Measurements from ENCODE around the gene PITX3.

GRCh38 chr10:102219370-102219769, 21.9 kb downstream of the PITX3 start:
- TF ChIP-seq SIN3A (IDR thresholded peaks at IDR 0.05; ENCODE audit: borderline replicate concordance, insufficient read depth, low read length) (no peak), REST (IDR thresholded peaks at IDR 0.05; ENCODE audit: insufficient read depth in 1 of 2, low read depth in 2 of 2, low read length in 2 of 2) (no peak), POLR2AphosphoS5 (IDR thresholded peaks at IDR 0.05; ENCODE audit: low read depth, low read length) (no peak), FOXP2 (optimal IDR thresholded peaks at IDR 0.05; ENCODE audit: borderline replicate concordance, extremely low read depth, extremely low read length, insufficient read depth) (no peak)

All from PFSK-1 (cell line).